22Rv1 (cell line): Measurements from ENCODE around the gene NME1.

Source experiments
- H3K27ac ChIP-seq: fragments of 450-650 bp; 2 replicates; pipeline ENCODE4 v1.5.1; 2017
- ZFX ChIP-seq: fragments of 450-650 bp; IDR thresholded peaks from 2 replicates; pipeline ENCODE4 v1.6.1; 2017; ENCODE audit warnings: antibody characterized with exemption, borderline replicate concordance
- TF ChIP-seq, protein P1 (sequence below): fragments of 450-650 bp; IDR thresholded peaks from 2 replicates; pipeline ENCODE4 v1.5.1; 2017; ENCODE audit warnings: mild to moderate bottlenecking

Gene NME1

GRCh38 chr17:51133365-51133764, 20.0 kb upstream of the NME1 start:
- TF ChIP-seq, protein P1, sequence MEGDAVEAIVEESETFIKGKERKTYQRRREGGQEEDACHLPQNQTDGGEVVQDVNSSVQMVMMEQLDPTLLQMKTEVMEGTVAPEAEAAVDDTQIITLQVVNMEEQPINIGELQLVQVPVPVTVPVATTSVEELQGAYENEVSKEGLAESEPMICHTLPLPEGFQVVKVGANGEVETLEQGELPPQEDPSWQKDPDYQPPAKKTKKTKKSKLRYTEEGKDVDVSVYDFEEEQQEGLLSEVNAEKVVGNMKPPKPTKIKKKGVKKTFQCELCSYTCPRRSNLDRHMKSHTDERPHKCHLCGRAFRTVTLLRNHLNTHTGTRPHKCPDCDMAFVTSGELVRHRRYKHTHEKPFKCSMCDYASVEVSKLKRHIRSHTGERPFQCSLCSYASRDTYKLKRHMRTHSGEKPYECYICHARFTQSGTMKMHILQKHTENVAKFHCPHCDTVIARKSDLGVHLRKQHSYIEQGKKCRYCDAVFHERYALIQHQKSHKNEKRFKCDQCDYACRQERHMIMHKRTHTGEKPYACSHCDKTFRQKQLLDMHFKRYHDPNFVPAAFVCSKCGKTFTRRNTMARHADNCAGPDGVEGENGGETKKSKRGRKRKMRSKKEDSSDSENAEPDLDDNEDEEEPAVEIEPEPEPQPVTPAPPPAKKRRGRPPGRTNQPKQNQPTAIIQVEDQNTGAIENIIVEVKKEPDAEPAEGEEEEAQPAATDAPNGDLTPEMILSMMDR = no peak
- TF ChIP-seq ZFX = no peak
- H3K27ac ChIP-seq = no peak overlapping the region

- H3K27ac ChIP-seq = no peak overlapping the region
- TF ChIP-seq ZFX = no peak
- TF ChIP-seq, protein P1 = no peak
These were observed 17.4 kb upstream of the NME1 start for GRCh38 chr17:51135956-51136355.

- H3K27ac ChIP-seq = no peak overlapping the region
- TF ChIP-seq, protein P1 = no peak
- TF ChIP-seq ZFX = no peak
These were observed 10.8 kb upstream of the NME1 start for GRCh38 chr17:51142597-51142996.

DNA sequence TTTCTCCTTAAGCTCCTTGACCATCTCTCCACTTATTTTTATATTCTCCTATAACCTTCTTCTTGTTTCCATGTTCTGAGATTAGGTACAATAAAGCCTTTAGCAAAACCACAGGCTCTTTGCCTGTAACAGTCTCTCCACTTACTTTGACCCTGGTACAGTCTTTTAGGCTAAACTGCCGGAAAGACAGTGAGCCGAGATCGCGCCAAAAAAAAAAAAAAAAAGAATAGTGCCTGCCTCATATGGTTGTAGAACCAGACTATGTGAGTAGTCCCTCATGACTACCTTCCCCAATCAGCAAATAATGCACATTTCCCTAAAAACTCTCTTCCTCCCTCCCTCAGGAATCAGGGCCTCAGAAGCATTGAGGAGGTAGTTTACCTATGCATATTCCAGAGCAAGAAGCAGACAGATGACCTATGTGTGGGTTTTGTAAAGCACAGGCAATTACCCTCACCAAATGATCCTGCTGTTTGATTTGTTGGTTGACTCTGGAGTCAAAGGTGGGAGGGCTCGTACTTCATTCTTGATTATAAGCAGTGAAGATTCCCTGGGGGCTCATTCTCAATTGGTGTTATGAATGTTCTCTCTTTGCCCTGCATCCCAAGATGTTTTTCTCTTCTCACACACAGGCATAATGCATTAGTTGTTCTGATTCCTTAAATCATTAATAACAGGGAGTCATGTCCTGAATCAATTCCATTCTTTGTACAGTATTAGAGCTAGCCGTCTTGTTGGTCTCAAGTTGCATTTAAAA, 8.9 kb upstream of the NME1 start:
- TF ChIP-seq ZFX = no peak
- TF ChIP-seq, protein P1 = no peak
- H3K27ac ChIP-seq = no peak overlapping the region

- no peak overlapping the region for H3K27ac ChIP-seq
- TF ChIP-seq, protein P1 = no peak
- TF ChIP-seq ZFX = no peak
These were observed 5.7 kb upstream of the NME1 start for GRCh38 chr17:51147650-51148049.

- TF ChIP-seq, protein P1 = no peak
- no peak for TF ChIP-seq ZFX
- H3K27ac ChIP-seq = no peak overlapping the region
These were observed 4.2 kb upstream of the NME1 start for GRCh38 chr17:51149163-51149562.

DNA sequence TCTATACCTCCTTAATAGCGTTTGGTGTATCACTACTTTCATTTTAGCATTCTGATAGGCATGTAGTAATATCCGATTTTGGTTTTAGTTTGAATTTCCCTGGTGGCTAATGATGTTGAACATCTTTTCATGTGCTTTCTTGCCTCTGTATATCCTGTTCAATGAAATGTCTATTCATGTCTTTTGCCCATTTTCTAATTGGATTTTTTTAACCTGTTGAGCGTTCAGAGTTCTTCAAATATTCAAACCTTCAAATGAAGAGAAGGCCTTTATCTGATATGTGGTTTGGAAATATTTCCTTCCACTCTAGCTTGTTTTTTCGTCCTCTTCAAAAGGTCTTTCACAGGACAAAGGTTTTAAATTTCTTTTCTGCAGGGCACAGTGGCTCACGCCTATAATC, 2.4 kb upstream of the NME1 start:
- no peak for TF ChIP-seq ZFX
- TF ChIP-seq, protein P1 = no peak
- H3K27ac ChIP-seq = no peak overlapping the region
